Muscle of leg (tissue), 11 donors: ENCODE measurements around the gene TMEM17. TPM values are rescaled to one million over a fixed set of nuclear protein-coding genes. Genes with fewer than 3 reads are reported as not detected.

ENCODE experiments used
- DNase-seq: peaks from one replicate; pipeline ENCODE4 v3.0.0; 2013
- H3K27ac ChIP-seq: one replicate; pipeline ENCODE4 v1.5.1; 2013; ENCODE audit warnings: mild to moderate bottlenecking, low read length, control low read depth
- H3K27me3 ChIP-seq: one replicate; pipeline ENCODE4 v1.6.1; 2013; ENCODE audit warnings: low read length; ENCODE audit not compliant: control insufficient read depth, insufficient read depth
- H3K36me3 ChIP-seq: one replicate; pipeline ENCODE4 v1.6.1; 2013; ENCODE audit warnings: low read length; ENCODE audit not compliant: control insufficient read depth, insufficient read depth
- H3K4me1 ChIP-seq: one replicate; pipeline ENCODE4 v1.6.1; 2013; ENCODE audit warnings: low read length; ENCODE audit not compliant: control insufficient read depth, insufficient read depth
- H3K4me3 ChIP-seq: one replicate; pipeline ENCODE4 v1.5.1; 2013; ENCODE audit warnings: low read length, control low read depth
- H3K9me3 ChIP-seq: replicated peaks from 2 replicates; pipeline ENCODE4 v1.6.1; 2013; ENCODE audit warnings: low read depth, low read length; ENCODE audit not compliant: control insufficient read depth
- WGBS: methylation state at CpG from one replicate; pipeline ENCODE4 v1.1.5; 2013; ENCODE audit warnings: missing lambda C conversion rate; ENCODE audit not compliant: insufficient coverage; 5-methylcytosine and 5-hydroxymethylcytosine counted together
- polyA plus RNA-seq, 8 donors: library from polyadenylated mRNA; unstranded; fragments of 120-200 nt; gene quantifications; one replicate each; pipeline versions ENCODE4 v1.2.1 to v1.2.3, GENCODE V29; 2013; ENCODE audit warnings: inconsistent platforms in 1 of 8, low replicate concordance in 1 of 8; ENCODE audit not compliant: insufficient read length in 8 of 8, insufficient read depth in 1 of 8
- total RNA-seq: library from RNA; stranded (reverse); fragments of 120-200 nt; gene quantifications from one replicate; pipeline ENCODE4 v1.2.4, GENCODE V29; 2013

TMEM17 gene
- total and polyA plus RNA-seq, 9 donors, result 1.2 to 2.2 (median 1.3) TPM

DNA sequence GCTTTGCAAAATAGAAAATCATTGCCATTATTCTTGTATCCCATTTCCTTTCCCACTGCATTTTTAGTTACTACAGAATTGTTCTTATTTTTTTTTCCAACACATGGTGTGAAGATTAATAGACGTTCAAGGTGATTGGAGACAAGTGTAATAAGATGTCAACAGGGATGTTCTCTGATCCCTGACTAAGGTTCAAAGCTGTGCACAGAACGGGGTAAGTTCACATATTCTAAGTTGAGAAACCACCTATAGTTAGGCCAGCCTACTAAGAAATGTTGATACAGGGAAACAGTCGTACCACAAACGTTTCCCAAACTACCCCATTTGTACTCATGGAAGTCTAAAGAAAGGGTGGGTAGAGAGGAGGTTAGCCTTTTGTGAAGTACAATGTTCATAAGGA, 6.4 kb upstream of the TMEM17 start:
- no peak overlapping the region for H3K4me3 ChIP-seq
- H3K27ac ChIP-seq, result no peak overlapping the region
- H3K27me3 ChIP-seq, result no peaks in the 10 kb centered on the region
- DNase-seq, result no peak
- H3K4me1 ChIP-seq, result no peaks in the 10 kb centered on the region
- no peaks in the 10 kb centered on the region for H3K9me3 ChIP-seq
- no CpG with 5 or more reads among the region's 4 CpGs for WGBS
- H3K36me3 ChIP-seq, result no peaks in the 10 kb centered on the region

- H3K36me3 ChIP-seq, result no peaks in the 10 kb centered on the region
- H3K9me3 ChIP-seq, result no peaks in the 10 kb centered on the region
- H3K4me3 ChIP-seq, result no peak overlapping the region
- H3K27ac ChIP-seq, result no peak overlapping the region
- peak; percentile 21 for DNase-seq
- H3K4me1 ChIP-seq, result no peaks in the 10 kb centered on the region
- H3K27me3 ChIP-seq, result no peaks in the 10 kb centered on the region
- no CpG with 5 or more reads among the region's 6 CpGs for WGBS
Observed at GRCh38 chr2:62511636-62512035, 5.6 kb upstream of the TMEM17 start.

- Histone ChIP-seq H3K27ac (peak overlapping the region; percentile 97), H3K36me3 (no peaks in the 10 kb centered on the region), H3K9me3 (no peaks in the 10 kb centered on the region), H3K4me1 (peaks cover 2% of the 10 kb centered on the region), H3K4me3 (peak overlapping the region; percentile 81), H3K27me3 (no peaks in the 10 kb centered on the region)
- WGBS, result 0% methylated on average over 3 of the region's 3 CpGs
- no peak for DNase-seq
Observed at GRCh38 chr2:62506421-62506750, 391 bp upstream of the TMEM17 start.

GRCh38 chr2:62505109-62505749, 766 bp downstream of the TMEM17 start:
- Histone ChIP-seq H3K9me3 (no peaks in the 10 kb centered on the region), H3K27me3 (no peaks in the 10 kb centered on the region), H3K4me1 (peaks cover 2% of the 10 kb centered on the region), H3K36me3 (peaks cover 2% of the 10 kb centered on the region), H3K27ac (peak overlapping the region; percentile 97), H3K4me3 (peak overlapping the region; percentile 81)
- DNase-seq, result peak; percentile 39
- 8% methylated on average over 18 of the region's 18 CpGs for WGBS

DNA sequence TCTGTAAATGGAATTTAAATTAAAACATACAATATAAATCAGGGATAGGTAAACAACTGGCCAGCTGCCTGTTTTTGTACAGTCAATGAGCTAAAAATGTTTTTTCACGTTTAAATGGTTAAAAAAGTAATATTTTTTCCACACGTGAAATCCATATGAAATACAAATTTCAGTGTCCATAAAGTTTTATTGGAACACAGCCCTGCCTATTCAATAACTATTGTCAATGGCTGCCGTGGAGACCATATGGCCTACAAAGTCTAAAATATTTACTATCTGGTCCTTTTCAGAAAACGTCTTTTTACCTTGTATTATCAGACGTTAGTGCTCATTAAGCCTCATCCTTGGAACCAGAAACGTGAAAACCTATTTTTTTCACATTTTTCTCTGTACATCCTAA, 1.3 kb downstream of the TMEM17 start:
- no peaks in the 10 kb centered on the region for H3K27me3 ChIP-seq
- no peak overlapping the region for H3K4me3 ChIP-seq
- no peak for DNase-seq
- WGBS, result 100% methylated on average over 1 of the region's 6 CpGs
- peaks cover 2% of the 10 kb centered on the region for H3K36me3 ChIP-seq
- H3K9me3 ChIP-seq, result no peaks in the 10 kb centered on the region
- peak overlapping the region; percentile 97 for H3K27ac ChIP-seq
- H3K4me1 ChIP-seq, result peaks cover 2% of the 10 kb centered on the region

- peaks cover 2% of the 10 kb centered on the region for H3K4me1 ChIP-seq
- H3K36me3 ChIP-seq, result peaks cover 2% of the 10 kb centered on the region
- WGBS, result no CpG with 5 or more reads among the region's 4 CpGs
- DNase-seq, result no peak
- H3K9me3 ChIP-seq, result no peaks in the 10 kb centered on the region
- no peaks in the 10 kb centered on the region for H3K27me3 ChIP-seq
- no peak overlapping the region for H3K4me3 ChIP-seq
- H3K27ac ChIP-seq, result no peak overlapping the region
Observed at GRCh38 chr2:62501794-62502500, 4.0 kb downstream of the TMEM17 start.

DNA sequence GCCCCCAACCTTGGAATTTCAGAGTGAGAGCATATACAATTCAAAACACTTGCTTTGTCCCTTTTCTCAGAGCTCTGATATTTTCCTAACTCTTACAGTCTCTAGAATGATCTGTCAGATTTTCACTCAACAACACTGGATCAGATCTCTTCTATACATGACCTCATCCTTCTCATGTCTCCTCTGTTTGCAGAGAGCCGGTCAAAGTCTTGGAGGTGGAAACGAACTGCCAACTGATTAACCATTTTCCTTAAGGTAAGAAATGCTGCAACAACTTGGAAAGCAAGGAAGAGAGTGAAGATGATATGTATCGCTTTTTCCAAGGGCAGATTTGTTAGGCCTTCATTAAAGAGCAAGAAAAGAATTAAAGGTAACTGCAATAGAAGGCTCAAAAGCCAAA, 4.9 kb downstream of the TMEM17 start:
- Histone ChIP-seq H3K27me3 (no peaks in the 10 kb centered on the region), H3K36me3 (peaks cover 2% of the 10 kb centered on the region), H3K27ac (no peak overlapping the region), H3K4me3 (no peak overlapping the region), H3K4me1 (peaks cover 2% of the 10 kb centered on the region), H3K9me3 (no peaks in the 10 kb centered on the region)
- WGBS, result no CpG with 5 or more reads among the region's 3 CpGs
- DNase-seq, result no peak

GRCh38 chr2:62499430-62500060, 6.5 kb downstream of the TMEM17 start:
- no peak for DNase-seq
- H3K9me3 ChIP-seq, result no peaks in the 10 kb centered on the region
- WGBS, result no CpG with 5 or more reads among the region's 2 CpGs
- H3K27me3 ChIP-seq, result no peaks in the 10 kb centered on the region
- no peaks in the 10 kb centered on the region for H3K4me1 ChIP-seq
- H3K4me3 ChIP-seq, result no peak overlapping the region
- peaks cover 2% of the 10 kb centered on the region for H3K36me3 ChIP-seq
- H3K27ac ChIP-seq, result no peak overlapping the region

DNA sequence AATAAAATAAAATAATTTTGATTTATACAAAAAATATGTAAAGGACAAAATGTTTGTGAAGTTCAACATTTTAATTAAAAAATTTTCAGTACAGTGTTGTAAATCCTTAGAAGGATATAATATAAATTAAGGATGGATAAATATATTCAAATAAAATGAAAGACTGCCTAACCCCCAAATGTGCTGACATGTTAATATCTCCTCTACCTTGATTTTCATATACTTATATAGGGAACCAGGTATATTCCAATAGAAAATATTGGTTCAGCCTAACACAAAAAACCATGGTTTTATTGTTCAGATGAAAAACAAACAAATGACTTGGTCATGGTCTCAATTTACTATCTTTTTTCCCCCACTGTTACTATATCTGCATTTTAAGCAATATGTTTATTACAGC, 7.3 kb downstream of the TMEM17 start:
- Histone ChIP-seq H3K9me3 (no peaks in the 10 kb centered on the region), H3K36me3 (peaks cover 2% of the 10 kb centered on the region), H3K4me3 (no peak overlapping the region), H3K4me1 (no peaks in the 10 kb centered on the region), H3K27me3 (no peaks in the 10 kb centered on the region), H3K27ac (no peak overlapping the region)
- DNase-seq, result no peak

- WGBS, result 44% methylated on average over 2 of the region's 2 CpGs
- H3K9me3 ChIP-seq, result no peaks in the 10 kb centered on the region
- H3K27ac ChIP-seq, result no peak overlapping the region
- H3K4me1 ChIP-seq, result no peaks in the 10 kb centered on the region
- no peak for DNase-seq
- H3K4me3 ChIP-seq, result no peak overlapping the region
- no peaks in the 10 kb centered on the region for H3K36me3 ChIP-seq
- no peaks in the 10 kb centered on the region for H3K27me3 ChIP-seq
Observed at GRCh38 chr2:62495761-62496160, 10.2 kb downstream of the TMEM17 start.
